Keratinocyte (primary cell): Measurements from ENCODE around the gene CLEC19A. TPM values are rescaled to one million over a fixed set of nuclear protein-coding genes. Genes with fewer than 3 reads are reported as not detected.

Experiments used
- DNase-seq: peaks from one replicate; pipeline ENCODE4 v3.0.0-alpha.2; 2011; ENCODE audit warnings: low read depth, missing footprints, low spot score
- FAIRE-seq: peaks from 2 replicates; lab custom pipeline; 2011; peaks lifted over from hg19 to GRCh38; lab: Jason Lieb, UNC
- H2AFZ ChIP-seq: 2 replicates; pipeline ENCODE4 v1.6.0; 2012; ENCODE audit warnings: low read length, control low read depth, inconsistent platforms; ENCODE audit not compliant: control insufficient read depth
- H3K27ac ChIP-seq: 2 replicates; pipeline ENCODE4 v1.5.1; 2011; ENCODE audit warnings: low read length; ENCODE audit not compliant: control insufficient read depth, insufficient read depth
- H3K27me3 ChIP-seq: 3 replicates; pipeline ENCODE4 v1.6.0; 2011; ENCODE audit warnings: low read length; ENCODE audit not compliant: control insufficient read depth, insufficient read depth; ENCODE audit errors: extremely low read depth
- H3K36me3 ChIP-seq, 2 experiments: 2 replicates in 1 of 2; 3 replicates in 1 of 2; pipeline ENCODE4 v1.5.1; 2011; ENCODE audit warnings: low read length in 2 of 2, mild to moderate bottlenecking in 1 of 2; ENCODE audit not compliant: control insufficient read depth in 2 of 2, insufficient read depth in 2 of 2; ENCODE audit errors: extremely low read depth in 1 of 2
- H3K4me1 ChIP-seq: 3 replicates; pipeline ENCODE4 v1.5.1; 2011; ENCODE audit warnings: low read length; ENCODE audit not compliant: control insufficient read depth, insufficient read depth; ENCODE audit errors: extremely low read depth
- H3K4me2 ChIP-seq: 3 replicates; pipeline ENCODE4 v1.6.0; 2011; ENCODE audit warnings: low read depth, low read length; ENCODE audit not compliant: control insufficient read depth, insufficient read depth; ENCODE audit errors: extremely low read depth
- H3K4me3 ChIP-seq, 3 experiments: fragments of 200-600 bp in 1 of 3; sonication (generic) in 1 of 3; 2 replicates in 2 of 3; 3 replicates in 1 of 3; pipeline ENCODE4 v1.5.1; 2011 to 2016; ENCODE audit warnings: low read length in 3 of 3, mild to moderate bottlenecking in 3 of 3, control low read depth in 2 of 3, inconsistent platforms in 1 of 3, low read depth in 1 of 3, mixed read lengths in 1 of 3, mixed run types in 1 of 3, moderate library complexity in 1 of 3; ENCODE audit not compliant: control insufficient read depth in 2 of 3, insufficient read depth in 2 of 3; ENCODE audit errors: extremely low read depth in 1 of 3
- H3K79me2 ChIP-seq: 2 replicates; pipeline ENCODE4 v1.6.0; 2012; ENCODE audit warnings: low read length; ENCODE audit not compliant: control insufficient read depth, insufficient read depth
- H3K9ac ChIP-seq: 3 replicates; pipeline ENCODE4 v1.6.0; 2011; ENCODE audit warnings: low read length; ENCODE audit not compliant: control insufficient read depth, insufficient read depth; ENCODE audit errors: extremely low read depth
- H3K9me1 ChIP-seq: 3 replicates; pipeline ENCODE4 v1.6.0; 2011; ENCODE audit warnings: low read length; ENCODE audit not compliant: control insufficient read depth, insufficient read depth; ENCODE audit errors: extremely low read depth
- H3K9me3 ChIP-seq: 2 replicates; pipeline ENCODE4 v1.5.1; 2012; ENCODE audit warnings: low read depth, low read length; ENCODE audit not compliant: control insufficient read depth
- H4K20me1 ChIP-seq: 3 replicates; pipeline ENCODE4 v1.6.0; 2011; ENCODE audit warnings: low read length; ENCODE audit not compliant: control insufficient read depth, insufficient read depth; ENCODE audit errors: extremely low read depth
- EZH2 ChIP-seq: IDR thresholded peaks from one replicate; pipeline ENCODE4 v1.6.1; 2012; ENCODE audit warnings: inconsistent platforms, mild to moderate bottlenecking, low read length, moderate library complexity
- dilution Hi-C: fragments of 300-500 bp; cut with MboI; formaldehyde crosslinking; loops from one replicate; pipeline ENCODE4 v1.7.0; 2020; ENCODE audit warnings: low sequenced_read_pairs; ENCODE audit not compliant: extremely low pct_ligation_motif_present
- polyA plus RNA-seq, 5 experiments: library from polyadenylated mRNA; depleted of rRNA in 3 of 5; stranded (reverse) in 3 of 5; stranded (forward) in 1 of 5; unstranded in 1 of 5; fragments of >200 nt; gene quantifications; 1 replicate in 1 of 5; 2 replicates in 3 of 5; 3 replicates in 1 of 5; pipeline versions ENCODE4 v1.2.1 to v1.2.3, GENCODE V29; 2011 to 2012; ENCODE audit warnings: missing spikeins in 2 of 5, low read depth in 1 of 5, low replicate concordance in 1 of 5
- TF ChIP-seq, protein P1 (sequence below), 3 experiments: IDR thresholded peaks in 1 of 3; conservative IDR thresholded peaks in 1 of 3; optimal IDR thresholded peaks in 1 of 3; 2 replicates in 2 of 3; 3 replicates in 1 of 3; pipeline versions ENCODE3 to v1.5.1; 2011; ENCODE audit warnings: low read length in 3 of 3, mild to moderate bottlenecking in 3 of 3, moderate library complexity in 2 of 3, control low read depth in 1 of 3, inconsistent platforms in 1 of 3; ENCODE audit not compliant: insufficient read depth in 2 of 3; ENCODE audit errors: extremely low read depth in 1 of 3

Gene CLEC19A
- polyA plus RNA-seq, 1 donor (not counting 4 experiments of a cell fraction or from before 2014, with no cell fraction given) = not detected

GRCh38 chr16:19294156-19294649, 8.7 kb downstream of the CLEC19A start:
- no peaks in the 10 kb centered on the region for H3K9me1 ChIP-seq
- FAIRE-seq (no peak), DNase-seq (no peak)
- H3K9ac ChIP-seq = no peak overlapping the region
- no peak overlapping the region for H2AFZ ChIP-seq
- no peak overlapping the region for H3K27ac ChIP-seq
- no peaks in the 10 kb centered on the region for H3K36me3 ChIP-seq
- H3K9me3 ChIP-seq = no peaks in the 10 kb centered on the region
- no peak overlapping the region for H3K4me3 ChIP-seq
- no peak overlapping the region for H3K4me2 ChIP-seq
- no peaks in the 10 kb centered on the region for H3K79me2 ChIP-seq
- no peaks in the 10 kb centered on the region for H3K4me1 ChIP-seq
- TF ChIP-seq, protein P1, sequence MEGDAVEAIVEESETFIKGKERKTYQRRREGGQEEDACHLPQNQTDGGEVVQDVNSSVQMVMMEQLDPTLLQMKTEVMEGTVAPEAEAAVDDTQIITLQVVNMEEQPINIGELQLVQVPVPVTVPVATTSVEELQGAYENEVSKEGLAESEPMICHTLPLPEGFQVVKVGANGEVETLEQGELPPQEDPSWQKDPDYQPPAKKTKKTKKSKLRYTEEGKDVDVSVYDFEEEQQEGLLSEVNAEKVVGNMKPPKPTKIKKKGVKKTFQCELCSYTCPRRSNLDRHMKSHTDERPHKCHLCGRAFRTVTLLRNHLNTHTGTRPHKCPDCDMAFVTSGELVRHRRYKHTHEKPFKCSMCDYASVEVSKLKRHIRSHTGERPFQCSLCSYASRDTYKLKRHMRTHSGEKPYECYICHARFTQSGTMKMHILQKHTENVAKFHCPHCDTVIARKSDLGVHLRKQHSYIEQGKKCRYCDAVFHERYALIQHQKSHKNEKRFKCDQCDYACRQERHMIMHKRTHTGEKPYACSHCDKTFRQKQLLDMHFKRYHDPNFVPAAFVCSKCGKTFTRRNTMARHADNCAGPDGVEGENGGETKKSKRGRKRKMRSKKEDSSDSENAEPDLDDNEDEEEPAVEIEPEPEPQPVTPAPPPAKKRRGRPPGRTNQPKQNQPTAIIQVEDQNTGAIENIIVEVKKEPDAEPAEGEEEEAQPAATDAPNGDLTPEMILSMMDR (optimal IDR thresholded peaks at IDR 0.05 in 1 of 3, IDR thresholded peaks at IDR 0.05 in 1 of 3, conservative IDR thresholded peaks at IDR 0.05 in 1 of 3; ENCODE audit: extremely low read depth in 1 of 3, insufficient read depth in 2 of 3, low read length in 3 of 3) = no peak
- TF ChIP-seq EZH2 = no peak
- no peaks in the 10 kb centered on the region for H3K27me3 ChIP-seq
- H4K20me1 ChIP-seq = no peaks in the 10 kb centered on the region
- dilution Hi-C loops = no loop called here

GRCh38 chr16:19295393-19295792, 9.9 kb downstream of the CLEC19A start:
- H3K79me2 ChIP-seq = no peaks in the 10 kb centered on the region
- no peaks in the 10 kb centered on the region for H3K9me1 ChIP-seq
- no peak overlapping the region for H3K9ac ChIP-seq
- H3K4me2 ChIP-seq = no peak overlapping the region
- no peaks in the 10 kb centered on the region for H3K27me3 ChIP-seq
- H3K27ac ChIP-seq = no peak overlapping the region
- H4K20me1 ChIP-seq = no peaks in the 10 kb centered on the region
- no peaks in the 10 kb centered on the region for H3K4me1 ChIP-seq
- H2AFZ ChIP-seq = no peak overlapping the region
- DNase-seq = no peak
- no peak for FAIRE-seq
- TF ChIP-seq, protein P1 (optimal IDR thresholded peaks at IDR 0.05 in 1 of 3, IDR thresholded peaks at IDR 0.05 in 1 of 3, conservative IDR thresholded peaks at IDR 0.05 in 1 of 3; ENCODE audit: extremely low read depth in 1 of 3, insufficient read depth in 2 of 3, low read length in 3 of 3) = no peak
- TF ChIP-seq EZH2 = no peak
- H3K4me3 ChIP-seq = no peak overlapping the region
- H3K9me3 ChIP-seq = no peaks in the 10 kb centered on the region
- dilution Hi-C loops = no loop called here
- H3K36me3 ChIP-seq = no peaks in the 10 kb centered on the region
